Left kidney (tissue), 2 donors: ENCODE measurements around the gene RTCA. TPM values are rescaled to one million over a fixed set of nuclear protein-coding genes. Genes with fewer than 3 reads are reported as not detected.
"Not testable (repeated sequence)": the region's sequence is repeated elsewhere in the genome, so short reads cannot be mapped to it uniquely, and the experiment has no call there.

Source experiments
- DNase-seq: peaks from one replicate; pipeline ENCODE4 v3.0.0-alpha.2; 2013
- polyA plus RNA-seq: library from polyadenylated mRNA; unstranded; fragments of 120-200 nt; gene quantifications from one replicate; pipeline ENCODE4 v1.2.1, GENCODE V29; 2013; ENCODE audit not compliant: insufficient read length

Gene RTCA
- polyA plus RNA-seq, 1 donor: 35.4 TPM

DNA sequence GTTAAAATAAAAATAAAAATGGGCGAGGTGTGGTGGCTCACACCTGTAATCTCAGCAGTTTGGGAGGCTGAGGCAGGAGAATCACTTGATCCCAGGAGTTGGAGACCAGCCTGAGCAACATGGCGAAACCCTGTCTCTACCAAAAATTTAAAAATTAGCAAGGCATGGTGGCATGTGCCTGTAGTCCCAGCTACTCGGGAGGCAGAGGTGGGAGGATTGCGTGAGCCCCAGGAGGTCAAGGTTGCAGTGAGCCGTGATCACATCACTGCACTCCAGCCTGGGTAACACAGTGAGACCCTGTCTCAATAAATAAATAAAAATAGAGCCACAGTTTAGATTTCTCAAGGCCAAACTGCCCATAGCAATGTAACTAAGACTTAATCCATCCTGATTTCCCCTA lies 9.7 kb upstream of the RTCA start:
- DNase-seq: not testable (repeated sequence)

DNA sequence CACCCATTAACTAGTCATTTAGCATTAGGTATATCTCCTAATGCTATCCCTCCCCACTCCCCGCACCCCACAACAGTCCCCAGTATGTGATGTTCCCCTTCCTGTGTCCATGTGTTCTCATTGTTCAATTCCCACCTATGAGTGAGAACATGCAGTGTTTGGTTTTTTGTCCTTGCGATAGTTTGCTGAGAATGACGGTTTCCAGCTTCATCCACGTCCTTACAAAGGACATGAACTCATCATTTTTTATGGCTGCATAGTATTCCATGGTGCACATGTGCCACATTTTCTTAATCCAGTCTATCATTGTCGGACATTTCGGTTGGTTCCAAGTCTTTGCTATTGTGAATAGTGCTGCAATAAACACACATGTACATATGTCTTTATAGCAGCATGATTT lies 7.6 kb upstream of the RTCA start:
- DNase-seq: not testable (repeated sequence)

DNA sequence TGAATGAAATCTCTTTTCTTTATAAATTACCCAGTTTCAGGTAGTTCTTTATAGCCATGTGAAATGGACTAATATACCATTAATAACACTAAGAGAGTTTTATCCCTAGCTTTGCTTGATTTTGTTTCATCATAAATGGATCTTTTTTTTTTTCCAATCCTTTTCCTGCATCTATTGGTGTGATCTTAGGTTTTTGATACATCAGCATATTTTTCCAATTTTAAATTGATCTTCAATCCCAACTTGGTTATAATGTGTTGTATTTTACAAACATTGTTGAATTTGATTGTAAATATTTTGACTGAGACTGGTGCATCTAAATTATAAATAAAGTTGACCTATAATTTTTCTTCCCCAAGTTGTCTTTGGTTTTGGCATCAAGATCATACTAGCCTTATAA lies 4.3 kb upstream of the RTCA start:
- no peak for DNase-seq

DNA sequence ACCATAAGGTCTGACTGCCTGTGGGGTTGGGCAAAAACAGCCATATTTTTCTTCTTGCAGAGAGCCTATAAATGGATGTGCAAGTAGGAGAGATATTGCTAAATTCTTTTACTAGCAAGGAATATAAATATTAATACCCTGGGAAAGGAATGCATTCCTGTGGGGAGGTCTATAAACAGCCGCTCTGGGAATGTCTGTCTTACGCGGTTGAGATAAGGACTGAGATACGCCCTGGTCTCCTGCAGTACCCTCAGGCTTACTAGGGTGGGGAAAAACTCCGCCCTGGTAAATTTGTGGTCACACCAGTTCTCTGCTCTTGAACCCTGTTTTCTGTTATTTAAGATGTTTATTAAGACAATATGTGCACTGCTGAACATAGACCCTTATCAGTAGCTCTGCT lies 1.9 kb upstream of the RTCA start:
- DNase-seq: not testable (repeated sequence)

DNA sequence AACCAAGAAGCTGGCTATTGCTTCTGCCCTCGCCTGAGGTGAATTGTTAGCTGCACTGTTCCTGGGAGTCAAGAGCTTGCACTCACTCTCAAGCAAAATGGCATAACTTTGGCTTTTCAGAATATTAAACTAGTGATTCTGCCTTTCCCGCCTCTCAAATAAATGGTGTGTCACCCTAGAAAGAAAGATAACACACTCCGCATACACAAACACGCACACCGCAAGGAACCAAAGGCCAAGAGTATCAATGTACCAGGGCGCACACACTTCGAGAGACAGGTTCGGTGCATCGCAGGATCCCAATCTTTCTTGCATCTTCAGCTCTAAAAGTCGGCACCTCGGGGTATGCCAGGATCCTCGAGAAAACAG lies 470 bp upstream of the RTCA start:
- no peak for DNase-seq

DNA sequence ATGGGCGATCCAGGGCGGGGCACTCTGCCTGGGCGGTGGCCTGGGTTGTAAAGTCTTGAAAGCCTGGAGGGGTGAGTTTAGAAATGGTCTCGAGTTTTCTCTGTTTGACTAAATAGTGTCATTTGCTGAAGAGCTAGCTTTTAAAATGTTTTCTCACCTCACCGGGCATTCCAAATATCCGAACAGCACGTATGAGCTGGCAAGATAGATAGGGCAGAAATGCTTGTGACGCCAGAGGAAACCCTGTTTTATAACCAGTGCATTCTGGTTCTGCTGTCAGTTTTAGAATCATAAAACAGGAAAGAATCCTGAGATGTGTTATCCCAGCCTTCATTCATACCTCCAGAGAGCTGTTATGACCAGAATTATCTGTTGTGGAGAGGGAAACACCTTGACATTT lies 725 bp downstream of the RTCA start:
- peak; percentile 12 for DNase-seq

DNA sequence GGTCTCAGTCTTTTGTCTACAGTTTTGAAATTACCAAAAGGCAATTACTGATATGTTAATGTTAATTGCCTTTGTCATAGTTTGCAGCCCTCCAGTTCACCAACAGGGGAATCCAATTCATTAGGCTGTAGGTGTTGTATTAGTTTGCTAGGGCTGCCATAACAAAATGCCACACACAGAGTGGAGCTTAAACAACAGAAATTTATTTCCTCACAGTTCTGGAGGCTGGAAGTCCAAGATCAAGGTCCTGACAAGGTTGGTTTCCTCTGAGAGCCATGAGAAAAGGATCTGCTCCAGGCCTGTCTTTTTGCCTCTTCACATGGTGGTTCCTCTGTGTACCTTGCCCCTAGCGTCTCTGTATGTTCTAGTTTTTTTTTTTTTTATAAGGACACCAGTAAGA lies 1.3 kb downstream of the RTCA start:
- no peak for DNase-seq

DNA sequence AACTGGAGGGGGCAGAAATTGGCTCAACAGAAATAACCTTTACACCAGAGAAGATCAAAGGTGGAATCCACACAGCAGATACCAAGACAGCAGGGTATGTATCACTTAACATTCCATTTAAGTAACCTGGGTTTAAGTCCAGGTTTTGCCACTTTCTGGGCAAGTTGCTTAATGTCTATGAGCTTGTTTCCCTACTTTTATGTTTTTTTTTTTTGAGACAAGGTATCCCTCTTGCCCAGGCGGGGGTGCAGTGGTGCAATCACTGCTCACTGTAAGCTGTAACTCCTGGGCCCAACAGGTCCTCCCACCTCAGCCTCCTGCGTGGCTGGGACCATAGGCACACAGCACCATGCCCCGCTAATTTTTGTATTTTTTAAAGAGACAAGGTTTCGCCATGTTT lies 2.2 kb downstream of the RTCA start:
- DNase-seq: no peak

DNA sequence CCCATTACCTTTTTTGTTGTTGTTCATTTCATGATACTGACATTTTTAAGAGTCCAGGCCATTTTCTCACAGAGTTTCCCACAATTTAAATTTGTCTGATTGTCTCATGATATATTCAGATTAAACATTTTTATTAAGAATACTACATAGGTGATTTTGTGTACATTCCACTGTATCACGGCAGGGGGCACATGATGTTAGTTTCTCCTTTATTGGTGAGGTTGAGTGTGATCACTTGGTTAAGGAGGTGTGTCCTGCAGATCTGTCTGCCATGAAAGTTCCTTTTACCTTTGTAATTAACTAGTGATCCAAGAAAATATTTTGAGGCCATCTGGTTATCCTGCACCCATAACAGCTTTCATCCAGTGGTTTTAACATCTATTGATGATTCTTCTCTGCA lies 11.8 kb downstream of the RTCA start:
- no peak for DNase-seq

DNA sequence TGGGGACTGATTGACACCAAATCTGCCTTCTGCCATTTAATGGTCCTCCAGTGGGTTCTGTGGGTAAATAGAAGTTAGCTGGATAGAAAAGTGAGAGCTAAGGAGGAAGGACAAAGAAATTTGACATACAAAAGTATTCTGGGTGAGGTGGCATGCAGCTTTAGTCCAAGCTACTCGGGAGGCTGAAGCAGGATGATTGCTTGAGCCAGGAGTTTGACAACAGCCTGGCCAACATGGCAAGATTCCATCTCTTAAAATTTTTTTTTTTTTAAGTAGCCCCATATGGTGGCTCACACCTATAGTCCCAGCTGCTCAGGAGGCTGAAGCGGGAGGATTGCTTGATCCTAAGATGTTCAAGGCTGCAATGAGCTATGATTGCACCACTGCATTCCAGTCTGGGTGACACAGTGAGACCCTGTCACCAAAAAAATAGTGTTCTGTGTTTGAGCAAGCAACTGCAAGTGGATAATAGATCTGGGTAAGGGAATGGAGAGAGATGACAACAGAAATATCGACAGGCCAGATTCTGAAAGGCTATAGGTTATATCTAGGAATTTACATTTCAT lies 13.4 kb downstream of the RTCA start:
- no peak for DNase-seq

DNA sequence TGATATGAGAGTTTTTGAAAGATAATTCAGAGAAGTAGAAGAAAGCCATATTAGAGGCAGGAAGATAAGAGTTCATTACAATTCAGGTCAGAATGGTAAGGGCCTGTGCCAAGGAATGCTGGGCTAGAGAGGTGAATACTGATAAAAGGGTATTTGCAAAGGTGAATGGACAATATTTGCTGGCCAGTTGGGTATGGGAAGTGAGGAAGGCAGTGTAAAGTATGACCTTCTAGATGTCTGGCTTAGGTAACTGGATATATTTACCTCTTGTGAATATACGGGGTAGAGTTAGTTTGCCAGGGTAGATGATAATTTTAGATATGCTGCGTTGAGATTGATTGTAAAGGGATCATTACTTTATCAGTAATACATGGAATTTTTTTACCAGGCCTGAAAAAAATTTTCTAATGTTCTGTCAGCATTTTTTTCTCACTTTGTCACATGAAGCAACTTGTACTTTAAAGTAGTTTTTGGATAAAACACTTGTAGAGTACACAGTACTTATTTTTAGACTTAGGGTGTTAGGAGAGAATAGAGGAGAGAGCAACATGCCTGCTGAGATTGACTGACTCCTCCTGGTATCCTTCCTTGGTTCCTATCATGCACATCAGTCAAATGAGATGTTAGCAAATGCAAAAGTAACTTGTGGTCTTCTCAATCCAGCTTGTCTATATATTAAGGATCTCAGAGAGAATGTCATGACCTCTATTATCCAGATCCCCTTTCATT lies 14.1 kb downstream of the RTCA start:
- no peak for DNase-seq

DNA sequence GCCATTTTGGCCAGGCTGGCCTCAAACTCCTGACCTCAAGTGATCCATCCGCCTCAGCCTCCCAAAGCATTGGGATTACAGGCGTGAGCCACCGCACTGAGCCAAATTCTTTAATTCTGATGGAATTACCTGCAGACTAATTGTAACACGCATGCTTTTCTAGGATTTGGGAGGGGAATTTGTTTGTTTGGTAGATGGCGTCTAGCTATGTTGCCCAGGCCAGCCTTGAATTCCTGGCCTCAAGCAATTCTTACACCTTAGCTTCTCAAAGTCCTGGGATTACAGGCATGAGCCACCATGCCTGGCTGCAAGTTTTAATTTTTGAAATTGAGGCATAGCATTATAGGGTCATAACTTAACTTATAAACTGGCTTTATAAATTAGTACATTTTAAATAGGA lies 18.6 kb downstream of the RTCA start:
- no peak for DNase-seq

DNA sequence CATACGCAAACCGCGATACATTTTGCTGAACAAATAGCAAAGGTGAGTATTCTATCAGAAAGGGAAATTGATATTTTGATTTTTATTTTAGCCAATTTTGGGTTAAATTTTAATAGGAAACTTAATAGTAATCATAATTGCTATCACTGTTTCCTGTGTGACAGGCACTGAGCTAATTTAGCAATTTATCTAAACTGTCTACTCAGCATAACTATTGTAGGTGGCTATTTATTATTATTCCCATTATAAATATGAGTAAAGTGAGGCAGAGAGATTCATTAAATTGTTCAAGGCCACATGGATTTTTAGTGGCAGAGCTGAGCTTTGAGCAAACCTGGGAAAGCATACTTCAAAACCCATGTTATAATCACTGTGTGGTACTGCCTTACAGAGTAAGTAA lies 21.1 kb downstream of the RTCA start:
- DNase-seq: no peak

DNA sequence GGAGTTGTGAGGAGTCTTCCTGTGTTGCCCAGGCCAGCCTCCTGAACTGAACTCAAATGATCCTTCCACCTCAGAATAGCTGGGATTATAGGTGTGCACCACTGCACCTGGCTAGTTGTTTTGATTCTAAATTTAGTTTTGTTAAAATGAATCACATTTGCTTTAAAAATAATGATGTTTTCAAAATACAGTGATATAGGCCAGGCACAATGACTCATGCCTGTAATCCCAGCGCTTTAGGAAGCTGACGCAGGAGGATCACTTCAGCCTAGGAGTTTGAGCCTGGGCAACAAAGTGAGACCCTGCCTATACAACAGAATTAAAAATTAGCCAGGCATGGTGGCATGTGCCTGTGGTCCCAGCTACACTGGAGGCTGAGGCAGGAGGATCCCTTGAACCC lies 24.3 kb downstream of the RTCA start:
- DNase-seq: no peak

DNA sequence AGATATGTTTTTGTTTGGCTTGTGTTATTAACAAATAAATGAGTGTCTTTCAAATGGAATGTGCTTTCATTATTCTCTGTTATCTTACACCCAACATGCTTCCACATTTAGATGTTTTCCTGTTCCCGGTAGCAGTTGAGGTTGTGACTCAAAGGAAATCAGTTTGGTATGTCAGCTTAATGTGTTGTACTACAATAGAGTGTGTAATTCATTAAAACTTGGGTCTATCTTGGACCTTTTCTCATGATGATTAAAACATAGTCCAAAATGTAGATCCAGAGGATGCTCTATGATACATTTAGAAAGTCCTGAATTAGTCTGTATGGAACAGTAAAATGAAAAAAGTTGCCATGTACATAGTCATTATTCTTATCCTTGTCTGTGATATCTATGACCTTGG lies 26.7 kb downstream of the RTCA start:
- DNase-seq: no peak

DNA sequence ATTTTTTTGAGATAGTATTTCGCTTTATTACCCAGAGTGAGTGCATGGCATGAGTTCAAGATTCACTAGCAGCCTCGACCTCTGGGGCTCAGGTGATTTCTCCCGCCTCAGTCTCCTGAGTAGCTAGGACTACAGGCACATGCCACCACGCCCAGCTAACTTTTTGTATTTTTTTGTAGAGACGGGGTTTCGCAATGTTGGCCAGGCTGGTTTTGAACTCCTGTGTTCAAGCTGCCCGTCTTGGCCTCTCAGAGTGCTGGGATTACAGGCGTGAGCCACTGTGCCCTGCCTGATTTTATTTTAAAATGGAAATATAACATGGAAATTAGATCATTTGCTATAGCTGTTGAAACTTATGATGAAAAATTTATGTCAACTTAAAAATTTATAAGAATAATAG lies 30.1 kb downstream of the RTCA start:
- DNase-seq: no peak

DNA sequence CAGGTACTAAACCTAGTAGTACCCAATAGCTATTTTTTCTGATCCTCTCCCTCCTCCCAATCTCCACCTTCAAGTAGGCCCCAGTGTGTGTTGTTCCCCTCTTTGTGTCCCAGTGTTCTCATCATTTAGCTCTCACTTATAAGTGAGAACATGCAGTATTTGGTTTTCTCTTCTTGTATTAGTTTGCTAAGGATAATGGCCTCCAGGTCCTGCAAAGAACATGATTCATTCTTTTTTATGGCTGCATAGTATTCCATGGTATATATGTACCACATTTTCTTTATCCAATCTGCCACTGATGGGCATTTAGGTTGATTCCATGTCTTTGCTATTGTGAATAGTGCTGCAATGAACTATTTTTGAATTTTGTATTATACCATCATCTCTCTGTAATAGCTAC lies 31.0 kb downstream of the RTCA start:
- DNase-seq: not testable (repeated sequence)

DNA sequence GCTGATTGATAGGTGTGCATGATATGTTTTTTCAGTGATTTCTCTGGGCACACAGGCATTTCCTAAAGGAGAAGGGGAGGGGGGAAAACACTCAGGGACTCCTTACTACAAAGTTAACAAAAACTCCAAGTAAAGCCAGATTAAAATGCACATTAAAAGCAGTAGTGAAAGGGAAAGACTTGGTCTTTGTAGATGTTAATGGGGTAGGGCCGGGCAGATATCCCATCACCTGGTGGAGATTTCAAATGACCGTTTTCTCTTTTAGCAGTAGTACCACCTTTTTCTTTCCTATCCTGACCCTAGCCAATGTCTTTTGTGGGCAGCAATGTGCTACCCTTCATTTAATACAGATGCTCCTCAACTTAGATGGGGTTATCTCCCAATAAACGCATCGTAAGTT lies 32.5 kb downstream of the RTCA start:
- no peak for DNase-seq

DNA sequence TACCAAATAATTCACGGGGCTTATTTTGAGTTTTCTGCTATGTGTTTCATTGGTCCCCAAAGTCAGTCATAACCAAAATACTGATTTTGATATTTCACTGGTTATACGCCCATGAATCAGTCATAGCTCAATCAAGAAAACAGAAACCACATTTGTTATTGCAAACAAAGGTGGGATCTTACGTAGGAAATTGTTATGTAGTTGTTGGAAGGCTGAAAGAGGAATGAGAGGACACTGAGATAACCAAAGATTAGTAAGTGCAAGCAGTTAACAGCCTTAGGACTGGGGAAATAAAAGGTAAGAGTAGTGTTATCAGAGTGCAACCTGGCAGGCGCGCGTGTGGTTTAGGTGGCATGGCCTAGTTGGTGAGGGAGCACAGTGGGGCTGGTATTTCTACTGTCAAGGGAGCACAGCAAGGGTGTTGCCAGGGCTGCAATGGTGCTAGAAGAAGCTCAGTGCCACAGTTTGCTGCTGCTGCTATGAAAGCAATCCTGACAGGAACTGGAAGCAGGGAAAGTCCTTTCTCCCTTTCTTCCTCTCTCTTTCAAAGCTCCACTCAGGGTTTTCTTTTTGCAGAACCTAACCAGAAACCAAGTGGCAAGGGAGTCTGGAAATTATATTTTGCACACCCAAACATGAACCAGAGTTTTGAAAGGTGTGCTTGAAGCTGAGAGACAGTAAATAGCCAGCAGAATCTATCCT lies 33.7 kb downstream of the RTCA start:
- DNase-seq: no peak

DNA sequence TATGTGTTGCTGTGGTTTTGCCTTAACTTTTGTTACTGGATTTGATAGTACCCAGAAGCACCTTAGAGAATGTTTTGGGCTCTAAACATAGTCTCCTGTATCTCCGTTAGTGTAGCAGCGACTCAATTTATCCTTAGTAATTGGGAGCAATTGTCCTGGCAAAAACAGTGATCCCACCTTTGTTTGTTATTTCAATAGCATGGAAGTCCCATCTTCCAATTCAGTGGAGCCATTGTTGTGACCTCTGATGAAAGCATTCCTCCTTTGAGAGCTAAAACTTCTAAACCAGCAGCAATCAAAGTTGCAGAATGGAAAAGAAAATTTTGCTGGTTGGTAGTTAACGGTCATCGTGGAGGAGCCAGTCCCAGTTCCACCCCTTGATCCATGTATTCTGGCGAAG lies 34.7 kb downstream of the RTCA start:
- DNase-seq: no peak

DNA sequence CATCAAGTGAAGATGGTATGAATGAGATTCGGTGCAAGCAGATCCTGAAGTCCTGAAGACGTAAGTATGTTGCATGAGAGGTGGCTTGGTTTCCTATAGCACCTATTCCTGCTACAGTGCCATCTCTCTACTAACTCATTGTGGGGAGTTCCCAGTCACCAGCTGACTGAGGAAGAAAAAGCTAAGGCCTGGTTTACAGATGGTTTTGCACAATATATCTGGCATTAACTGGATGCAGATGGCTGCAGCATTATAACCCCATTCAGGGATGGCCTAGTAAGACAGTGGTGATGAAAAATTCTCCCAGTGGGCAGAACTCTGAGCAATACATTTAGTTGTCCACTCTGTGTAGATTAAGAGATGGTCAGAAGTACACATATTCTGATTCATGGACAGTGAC lies 36.7 kb downstream of the RTCA start:
- DNase-seq: no peak

DNA sequence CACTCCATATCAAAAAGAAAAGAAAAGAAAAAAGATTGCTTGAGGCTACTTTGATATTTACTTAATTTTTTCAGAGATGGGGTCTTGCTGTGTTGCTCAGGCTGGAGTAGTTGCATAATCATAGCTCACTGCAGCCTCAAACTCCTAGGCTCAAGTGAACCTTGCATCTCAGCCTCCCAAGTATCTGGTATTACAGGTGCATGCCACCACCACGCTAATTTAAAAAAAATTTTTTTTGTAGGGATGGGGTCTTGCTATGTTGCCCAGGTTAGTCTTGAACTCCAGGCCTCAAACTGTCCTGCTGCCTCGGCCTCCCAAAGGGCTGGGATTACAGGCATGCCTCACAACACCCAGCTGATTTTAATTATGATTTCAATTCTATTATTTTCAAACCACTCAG lies 38.2 kb downstream of the RTCA start:
- DNase-seq: no peak

DNA sequence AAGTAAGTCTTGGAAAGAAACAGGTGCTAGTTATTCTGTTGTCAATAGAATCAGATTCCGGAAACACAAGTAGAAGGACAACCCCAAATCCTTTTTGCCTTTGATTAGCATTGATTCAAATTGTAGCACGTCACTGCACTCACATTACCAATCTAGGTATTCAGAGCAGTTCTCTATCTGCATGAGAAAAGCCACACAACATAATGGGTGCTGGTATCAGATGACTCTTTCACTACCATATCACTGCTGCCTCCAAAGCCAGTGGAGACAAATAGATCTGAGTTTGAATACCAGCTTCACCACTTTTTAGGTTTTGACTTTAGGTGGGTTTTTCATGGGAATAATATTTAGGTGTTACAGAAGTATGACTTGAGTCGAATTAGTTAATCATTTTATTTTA lies 38.9 kb downstream of the RTCA start:
- no peak for DNase-seq

DNA sequence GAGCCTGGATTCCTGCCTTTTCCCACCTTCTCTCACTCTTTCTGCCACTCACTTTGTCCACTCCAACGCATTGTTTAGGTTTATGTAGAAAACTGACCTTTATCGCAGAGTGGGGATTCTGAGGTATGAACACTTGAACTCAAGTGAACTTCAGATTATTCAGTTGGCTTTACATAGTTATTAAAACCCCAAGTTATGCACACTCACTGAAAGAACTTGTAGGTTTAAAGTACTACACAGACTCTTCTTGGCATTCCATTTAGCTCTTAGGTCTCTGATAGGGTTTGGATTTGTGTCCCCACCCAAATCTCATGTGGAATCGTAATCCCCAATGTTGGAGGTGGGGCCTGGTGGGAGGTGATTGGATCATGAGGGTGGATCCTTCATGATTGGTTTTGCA lies 39.9 kb downstream of the RTCA start:
- DNase-seq: no peak
